Right lobe of liver (tissue), 6 donors: Measurements from ENCODE around the gene MOB3B. TPM values are rescaled to one million over a fixed set of nuclear protein-coding genes. Genes with fewer than 3 reads are reported as not detected.

Experiments
- ATAC-seq, 4 donors: fragments of 200-7000 bp; cut with Tn5 transposase; one replicate each; pipeline ENCODE4 v1.9.1; 2020; ENCODE audit warnings: mild to moderate bottlenecking in 4 of 4, moderate library complexity in 4 of 4
- DNase-seq, 3 donors: peaks; one replicate each; pipeline ENCODE4 v3.0.0-alpha.2; 2020
- H3K27ac ChIP-seq, 3 donors: fragments of 200-600 bp; one replicate each; pipeline ENCODE4 v1.8.0; 2022
- H3K27me3 ChIP-seq, 2 donors: fragments of 200-600 bp; one replicate each; pipeline ENCODE4 v1.8.0; 2022
- H3K36me3 ChIP-seq, 4 donors: fragments of 200-600 bp; sonication (generic) in 1 of 4; one replicate each; pipeline versions ENCODE4 v1.5.1 to v1.8.0; 2017 to 2022; ENCODE audit warnings: control low read depth in 1 of 4
- H3K4me1 ChIP-seq, 4 donors: fragments of 200-600 bp; sonication (generic) in 1 of 4; one replicate each; pipeline versions ENCODE4 v1.5.1 to v1.8.0; 2017 to 2022; ENCODE audit warnings: control low read depth in 1 of 4
- H3K4me3 ChIP-seq, 3 donors: fragments of 200-600 bp; one replicate each; pipeline ENCODE4 v1.8.0; 2022
- H3K9me3 ChIP-seq, 4 donors: fragments of 200-600 bp; sonication (generic) in 1 of 4; one replicate each; pipeline versions ENCODE4 v1.5.1 to v1.8.0; 2017 to 2022; ENCODE audit warnings: control low read depth in 1 of 4
- POLR2A ChIP-seq: fragments of 450-650 bp; IDR thresholded peaks from one replicate; pipeline ENCODE4 v1.6.1; 2017; ENCODE audit warnings: antibody characterized with exemption, mild to moderate bottlenecking
- WGBS: methylation state at CpG from one replicate; pipeline ENCODE4 v1.1.6; 2018; ENCODE audit warnings: low coverage, low lambda C conversion rate; ENCODE audit not compliant: insufficient coverage; ENCODE audit errors: missing lambda C conversion rate; 5-methylcytosine and 5-hydroxymethylcytosine counted together
- intact Hi-C, 2 donors: fragments of 100-400 bp; cut with DNase I; formaldehyde crosslinking; loops; one replicate each; pipeline versions ENCODE4 v1.11.2 to v1.14.1; 2022
- total RNA-seq, 6 experiments: library from RNA; depleted of rRNA in 2 of 6; stranded (reverse); fragments of >200 nt in 2 of 6; fragmentation: NEBNext Ultra II Directional in 3 of 6; extraction: Animal tissue kit (Norgen Biotek cat#: 25700) in 3 of 6; gene quantifications; one replicate each; pipeline versions ENCODE4 v1.1.0 to v1.2.4, GENCODE V29; 2016 to 2023
- TF ChIP-seq, protein P1 (sequence below), 4 donors: fragments of 200-600 bp in 3 of 4; fragments of 450-650 bp in 1 of 4; IDR thresholded peaks; one replicate each; pipeline versions ENCODE4 v1.5.1 to v1.8.0; 2016 to 2022; ENCODE audit warnings: antibody characterized with exemption in 4 of 4, mild to moderate bottlenecking in 2 of 4
- donor health status: DM: no; HTN: yes; CAD: no.
- donor health status: DM: no; HTN: no; CAD: no.
- donor health status: DM: no; HTN: no; CAD: no.
- donor health status: DM: no; HTN: yes; CAD: no.
- donor health status: DM: no; HTN: yes; CAD: no.

MOB3B gene
- total RNA-seq, 6 experiments from 2014 or later, result 1.0 to 2.4 (median 1.7) TPM

DNA sequence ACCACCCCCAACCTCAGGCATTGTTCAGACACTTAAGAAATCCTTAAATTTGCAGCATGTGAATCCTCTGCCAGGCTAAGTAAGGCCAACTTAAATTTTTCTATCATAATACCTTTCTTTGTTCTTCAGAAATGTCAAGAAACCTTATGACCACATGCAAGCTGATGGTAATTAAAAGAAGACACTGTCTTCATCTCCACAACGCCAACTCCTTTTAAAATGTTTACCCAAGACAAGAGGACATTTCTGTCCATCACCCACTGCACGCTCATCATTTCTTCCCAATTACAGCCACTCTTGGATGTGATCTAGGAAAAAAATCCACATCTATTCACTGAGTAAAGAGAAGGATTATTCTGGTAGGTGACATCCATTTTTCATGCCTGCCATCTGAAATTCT, 11.6 kb downstream of the MOB3B start:
- DNase-seq (no peak), ATAC-seq (no peak)
- WGBS, result 95% methylated on average over 2 of the region's 2 CpGs
- intact Hi-C loops, result no loop called here
- Histone ChIP-seq H3K4me1 (no peaks in the 10 kb centered on the region), H3K36me3 (no peaks in the 10 kb centered on the region), H3K4me3 (no peak overlapping the region), H3K9me3 (no peaks in the 10 kb centered on the region), H3K27ac (no peak overlapping the region), H3K27me3 (no peaks in the 10 kb centered on the region)
- TF ChIP-seq, protein P1, sequence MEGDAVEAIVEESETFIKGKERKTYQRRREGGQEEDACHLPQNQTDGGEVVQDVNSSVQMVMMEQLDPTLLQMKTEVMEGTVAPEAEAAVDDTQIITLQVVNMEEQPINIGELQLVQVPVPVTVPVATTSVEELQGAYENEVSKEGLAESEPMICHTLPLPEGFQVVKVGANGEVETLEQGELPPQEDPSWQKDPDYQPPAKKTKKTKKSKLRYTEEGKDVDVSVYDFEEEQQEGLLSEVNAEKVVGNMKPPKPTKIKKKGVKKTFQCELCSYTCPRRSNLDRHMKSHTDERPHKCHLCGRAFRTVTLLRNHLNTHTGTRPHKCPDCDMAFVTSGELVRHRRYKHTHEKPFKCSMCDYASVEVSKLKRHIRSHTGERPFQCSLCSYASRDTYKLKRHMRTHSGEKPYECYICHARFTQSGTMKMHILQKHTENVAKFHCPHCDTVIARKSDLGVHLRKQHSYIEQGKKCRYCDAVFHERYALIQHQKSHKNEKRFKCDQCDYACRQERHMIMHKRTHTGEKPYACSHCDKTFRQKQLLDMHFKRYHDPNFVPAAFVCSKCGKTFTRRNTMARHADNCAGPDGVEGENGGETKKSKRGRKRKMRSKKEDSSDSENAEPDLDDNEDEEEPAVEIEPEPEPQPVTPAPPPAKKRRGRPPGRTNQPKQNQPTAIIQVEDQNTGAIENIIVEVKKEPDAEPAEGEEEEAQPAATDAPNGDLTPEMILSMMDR (IDR thresholded peaks at IDR 0.05), result no peak
- no peak for TF ChIP-seq POLR2A

GRCh38 chr9:27514551-27514950, 15.1 kb downstream of the MOB3B start:
- no CpG with 5 or more reads among the region's 2 CpGs for WGBS
- ATAC-seq (peak in 1 of 4 donors; percentile 18), DNase-seq (no peak)
- H3K9me3 ChIP-seq, result no peaks in the 10 kb centered on the region
- H3K27ac ChIP-seq, result no peak overlapping the region
- H3K36me3 ChIP-seq, result no peaks in the 10 kb centered on the region
- no peaks in the 10 kb centered on the region for H3K4me1 ChIP-seq
- TF ChIP-seq, protein P1 (IDR thresholded peaks at IDR 0.05), result no peak
- TF ChIP-seq POLR2A, result no peak
- intact Hi-C loops, result no loop called here
- H3K4me3 ChIP-seq, result no peak overlapping the region
- H3K27me3 ChIP-seq, result no peaks in the 10 kb centered on the region

DNA sequence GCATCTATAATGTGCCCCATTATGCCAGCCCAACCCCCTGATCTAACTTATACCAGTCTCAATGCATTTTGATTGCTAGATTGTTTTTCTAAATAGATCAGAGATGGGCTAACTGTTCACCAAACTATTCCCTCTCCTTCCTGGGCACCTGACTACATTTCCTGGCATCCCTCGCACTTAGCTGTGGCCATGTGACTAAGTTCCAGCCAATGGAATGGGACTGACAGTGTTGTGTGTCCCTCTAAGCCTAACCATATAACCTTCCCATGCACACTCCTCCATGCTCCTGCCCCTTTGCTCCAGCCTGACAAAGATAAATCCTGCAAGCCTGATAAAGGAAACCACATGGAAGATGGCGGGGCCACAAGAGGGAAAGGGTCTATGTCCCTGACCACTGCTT, 17.8 kb downstream of the MOB3B start:
- Histone ChIP-seq H3K4me1 (no peaks in the 10 kb centered on the region), H3K27me3 (no peaks in the 10 kb centered on the region), H3K27ac (no peak overlapping the region), H3K9me3 (no peaks in the 10 kb centered on the region), H3K4me3 (no peak overlapping the region), H3K36me3 (no peaks in the 10 kb centered on the region)
- DNase-seq, result no peak
- WGBS, result 17% methylated on average over 1 of the region's 2 CpGs
- intact Hi-C loops, result no loop called here
- TF ChIP-seq POLR2A, result no peak
- TF ChIP-seq, protein P1 (IDR thresholded peaks at IDR 0.05), result no peak
- no peak for ATAC-seq

DNA sequence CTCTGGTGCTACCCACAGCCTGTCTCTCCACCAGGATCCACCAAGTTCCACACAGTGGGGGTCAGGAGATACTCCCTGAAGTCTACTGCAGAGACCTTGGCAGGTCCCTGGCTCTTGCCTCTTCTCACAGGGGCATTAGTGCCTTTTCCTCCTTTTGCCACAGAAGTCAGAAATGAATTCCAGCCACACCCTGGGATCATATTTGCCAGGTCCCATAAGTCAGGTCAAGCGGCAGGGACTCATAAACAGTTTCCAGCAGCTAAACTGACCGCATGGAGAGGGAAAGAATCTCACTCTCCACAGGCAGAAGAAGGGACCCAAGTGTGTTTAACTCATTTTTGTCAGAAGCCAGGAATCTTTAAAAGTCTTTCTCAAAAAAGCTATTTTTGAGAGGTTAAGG, 18.8 kb downstream of the MOB3B start:
- Histone ChIP-seq H3K4me3 (no peak overlapping the region), H3K27me3 (no peaks in the 10 kb centered on the region), H3K27ac (no peak overlapping the region), H3K4me1 (no peaks in the 10 kb centered on the region), H3K36me3 (no peaks in the 10 kb centered on the region), H3K9me3 (no peaks in the 10 kb centered on the region)
- intact Hi-C loops, result no loop called here
- no peak for ATAC-seq
- WGBS, result 66% methylated on average over 2 of the region's 2 CpGs
- no peak for DNase-seq
- TF ChIP-seq POLR2A, result no peak
- TF ChIP-seq, protein P1 (IDR thresholded peaks at IDR 0.05), result no peak

GRCh38 chr9:27506981-27507380, 22.6 kb downstream of the MOB3B start:
- H3K27me3 ChIP-seq, result no peaks in the 10 kb centered on the region
- intact Hi-C loops, result no loop called here
- no peaks in the 10 kb centered on the region for H3K36me3 ChIP-seq
- DNase-seq, result no peak
- TF ChIP-seq, protein P1 (IDR thresholded peaks at IDR 0.05), result no peak
- TF ChIP-seq POLR2A, result no peak
- ATAC-seq, result no peak
- no peaks in the 10 kb centered on the region for H3K9me3 ChIP-seq
- WGBS, result 57% methylated on average over 2 of the region's 2 CpGs
- no peak overlapping the region for H3K4me3 ChIP-seq
- H3K27ac ChIP-seq, result no peak overlapping the region
- H3K4me1 ChIP-seq, result no peaks in the 10 kb centered on the region
